ENCODE data around the gene UBAC2. TPM values are rescaled to one million over a fixed set of nuclear protein-coding genes. Genes with fewer than 3 reads are reported as not detected.

The UBAC2 gene
- total and polyA plus RNA-seq, 2 of the 4 experiments (the other 2 are of a cell fraction) = 20.8 to 36.3 TPM

- H4K8ac ChIP-seq (ENCODE audit: low read depth in 2 of 2, low read length in 2 of 2) = no peak overlapping the region
- no peak overlapping the region for H4K5ac ChIP-seq (ENCODE audit: low read depth, low read length)
- no peak overlapping the region for H4K91ac ChIP-seq (ENCODE audit: insufficient read depth, low read depth, low read length)
- CTCF ChIA-PET = interaction anchor here (0.9 kb wide), 1 partner anchor 9 kb away, joined by 3 read pairs; no protein-coding TSS in a partner anchor
- H3K27ac ChIP-seq (ENCODE audit: insufficient read depth, low read length) = no peak overlapping the region
- H3K27me3 ChIP-seq (ENCODE audit: control insufficient read depth, insufficient read depth, low read length) = no peaks in the 10 kb centered on the region
- peaks cover 12% of the 10 kb centered on the region for H3K4me1 ChIP-seq (ENCODE audit: control insufficient read depth, insufficient read depth, low read length)
- no peak overlapping the region for H2BK15ac ChIP-seq (ENCODE audit: low read depth, low read length)
- H2BK20ac ChIP-seq (ENCODE audit: low read depth, low read length) = no peak overlapping the region
- H3K9me3 ChIP-seq (ENCODE audit: control insufficient read depth, insufficient read depth, low read length) = no peaks in the 10 kb centered on the region
- H3K14ac ChIP-seq (replicated peaks; ENCODE audit: low read depth, low read length) = no peak overlapping the region
- no peak overlapping the region for H3K4ac ChIP-seq (ENCODE audit: low read depth, low read length)
- no peak overlapping the region for H2AK9ac ChIP-seq (replicated peaks; ENCODE audit: low read depth, low read length, poor library complexity)
- H3K9me1 ChIP-seq (ENCODE audit: insufficient read depth, low read length) = peaks cover 8% of the 10 kb centered on the region
- TF ChIP-seq MAZ (IDR thresholded peaks at IDR 0.05; ENCODE audit: borderline replicate concordance, low read depth, low read length) (no peak), MAFK (IDR thresholded peaks at IDR 0.05; ENCODE audit: low read depth, low read length) (no peak), RCOR1 (IDR thresholded peaks at IDR 0.05; ENCODE audit: insufficient replicate concordance, low read length) (no peak), RFX5 (IDR thresholded peaks at IDR 0.05; ENCODE audit: low read depth, low read length) (no peak), FOS (IDR thresholded peaks at IDR 0.05; ENCODE audit: low read depth, low read length) (no peak), CHD1 (IDR thresholded peaks at IDR 0.05; ENCODE audit: low read depth, low read length) (no peak), CEBPB (IDR thresholded peaks at IDR 0.05; ENCODE audit: low read depth, low read length) (no peak), CTCF (conservative IDR thresholded peaks at IDR 0.05; ENCODE audit: low read depth, low read length) (no peak), BHLHE40 (IDR thresholded peaks at IDR 0.05; ENCODE audit: low read depth, low read length) (no peak), NFE2L2 (IDR thresholded peaks at IDR 0.05; ENCODE audit: low read depth, low read length) (no peak)
- TF ChIP-seq, protein P1, sequence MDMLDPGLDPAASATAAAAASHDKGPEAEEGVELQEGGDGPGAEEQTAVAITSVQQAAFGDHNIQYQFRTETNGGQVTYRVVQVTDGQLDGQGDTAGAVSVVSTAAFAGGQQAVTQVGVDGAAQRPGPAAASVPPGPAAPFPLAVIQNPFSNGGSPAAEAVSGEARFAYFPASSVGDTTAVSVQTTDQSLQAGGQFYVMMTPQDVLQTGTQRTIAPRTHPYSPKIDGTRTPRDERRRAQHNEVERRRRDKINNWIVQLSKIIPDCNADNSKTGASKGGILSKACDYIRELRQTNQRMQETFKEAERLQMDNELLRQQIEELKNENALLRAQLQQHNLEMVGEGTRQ (IDR thresholded peaks at IDR 0.05; ENCODE audit: low read depth, low read length) = no peak
- TF ChIP-seq, protein P2, sequence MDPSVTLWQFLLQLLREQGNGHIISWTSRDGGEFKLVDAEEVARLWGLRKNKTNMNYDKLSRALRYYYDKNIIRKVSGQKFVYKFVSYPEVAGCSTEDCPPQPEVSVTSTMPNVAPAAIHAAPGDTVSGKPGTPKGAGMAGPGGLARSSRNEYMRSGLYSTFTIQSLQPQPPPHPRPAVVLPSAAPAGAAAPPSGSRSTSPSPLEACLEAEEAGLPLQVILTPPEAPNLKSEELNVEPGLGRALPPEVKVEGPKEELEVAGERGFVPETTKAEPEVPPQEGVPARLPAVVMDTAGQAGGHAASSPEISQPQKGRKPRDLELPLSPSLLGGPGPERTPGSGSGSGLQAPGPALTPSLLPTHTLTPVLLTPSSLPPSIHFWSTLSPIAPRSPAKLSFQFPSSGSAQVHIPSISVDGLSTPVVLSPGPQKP (IDR thresholded peaks at IDR 0.05; ENCODE audit: borderline replicate concordance, low read depth, low read length) = no peak
- intact Hi-C loops (cut with micrococcal nuclease) = no loop called here
- H2AK5ac ChIP-seq (ENCODE audit: low read depth, low read length) = no peak overlapping the region
- in situ Hi-C loops (cut with MboI; ENCODE audit: low sequenced_read_pairs) = no loop called here
- POLR2A ChIA-PET (ENCODE audit: unreplicated experiment) = no interaction called here
- H2BK5ac ChIP-seq (ENCODE audit: low read depth, low read length, poor library complexity, severe bottlenecking) = no peak overlapping the region
- no peak overlapping the region for H3K18ac ChIP-seq (ENCODE audit: low read depth, low read length)
- H2AFZ ChIP-seq (replicated peaks; ENCODE audit: low read length, poor library complexity) = no peak overlapping the region
- ATAC-seq (ENCODE audit: low read depth) (no peak), DNase-seq (no peak)
- no peak overlapping the region for H2BK120ac ChIP-seq (ENCODE audit: low read depth, low read length)
- peaks cover 4% of the 10 kb centered on the region for H3K36me3 ChIP-seq (ENCODE audit: control insufficient read depth, insufficient read depth, low read length)
- no peak overlapping the region for H3K4me2 ChIP-seq (ENCODE audit: low read depth, low read length)
- H3K9ac ChIP-seq (ENCODE audit: low read depth, low read length) = no peak overlapping the region
- no peak overlapping the region for H3K56ac ChIP-seq (ENCODE audit: extremely low read depth, insufficient read depth, low read length)
- dilution Hi-C loops (cut with HindIII; ENCODE audit: low sequenced_read_pairs, unreplicated experiment) = no loop called here
- H3K23ac ChIP-seq (ENCODE audit: low read depth, low read length) = no peak overlapping the region
- no peak overlapping the region for H3K4me3 ChIP-seq (ENCODE audit: insufficient read depth, low read depth, low read length)
- H3K79me1 ChIP-seq (ENCODE audit: low read depth in 1 of 2, low read length in 2 of 2) = peaks cover 3 to 19% of the 10 kb centered on the region in 2 experiments; a peak in 2 of 4 replicates
- no peaks in the 10 kb centered on the region for H4K20me1 ChIP-seq (ENCODE audit: insufficient read depth, low read length)
- no TSS peak for BruUV-seq (replicated peaks)
Measured at GRCh38 chr13:99326012-99326411, 125.4 kb downstream of the UBAC2 start.

Measured in IMR-90 (cell line).